ENCODE data around the gene FRMD4B.
A peak's percentile ranks its signal among the peaks of the same experiment; 100 is the strongest.

The FRMD4B gene

GRCh38 chr3:69385723-69386555, at the start of gene FRMD4B:
Gene FRMD4B, minus strand, starts transcription at chr3:69386088. Its CDS starts 99 bp downstream, at chr3:69385989.
- TF ChIP-seq GATA2 (IDR thresholded peaks at IDR 0.05; ENCODE audit: low read depth, low read length): no peak
- no peak for TF ChIP-seq GATA3 (IDR thresholded peaks at IDR 0.05; ENCODE audit: low read depth, low read length)

- peak; percentile 63 for TF ChIP-seq GATA2 (IDR thresholded peaks at IDR 0.05; ENCODE audit: low read depth, low read length)
- no peak for TF ChIP-seq GATA3 (IDR thresholded peaks at IDR 0.05; ENCODE audit: low read depth, low read length)
These were observed 48.1 kb upstream of the FRMD4B start for GRCh38 chr3:69433969-69434325.

- TF ChIP-seq GATA3 (IDR thresholded peaks at IDR 0.05; ENCODE audit: low read depth, low read length) (no peak), GATA2 (IDR thresholded peaks at IDR 0.05; ENCODE audit: low read depth, low read length) (no peak)
These were observed 47.5 kb upstream of the FRMD4B start for GRCh38 chr3:69433121-69433968.

- TF ChIP-seq GATA2 (IDR thresholded peaks at IDR 0.05; ENCODE audit: low read depth, low read length): no peak
- TF ChIP-seq GATA3 (IDR thresholded peaks at IDR 0.05; ENCODE audit: low read depth, low read length): no peak
These were observed 42.9 kb upstream of the FRMD4B start for GRCh38 chr3:69428657-69429255.

- TF ChIP-seq GATA2 (IDR thresholded peaks at IDR 0.05; ENCODE audit: low read depth, low read length) (no peak), GATA3 (IDR thresholded peaks at IDR 0.05; ENCODE audit: low read depth, low read length) (no peak)
These were observed 41.0 kb upstream of the FRMD4B start for GRCh38 chr3:69426967-69427304.

- TF ChIP-seq GATA2 (IDR thresholded peaks at IDR 0.05; ENCODE audit: low read depth, low read length) (no peak), GATA3 (IDR thresholded peaks at IDR 0.05; ENCODE audit: low read depth, low read length) (no peak)
These were observed 40.5 kb upstream of the FRMD4B start for GRCh38 chr3:69426291-69426966.

GRCh38 chr3:69425249-69425648, 39.4 kb upstream of the FRMD4B start:
- TF ChIP-seq GATA3 (IDR thresholded peaks at IDR 0.05; ENCODE audit: low read depth, low read length) (no peak), GATA2 (IDR thresholded peaks at IDR 0.05; ENCODE audit: low read depth, low read length) (no peak)

- TF ChIP-seq GATA2 (IDR thresholded peaks at IDR 0.05; ENCODE audit: low read depth, low read length) (no peak), GATA3 (IDR thresholded peaks at IDR 0.05; ENCODE audit: low read depth, low read length) (no peak)
These were observed 37.7 kb upstream of the FRMD4B start for GRCh38 chr3:69423463-69424155.

- no peak for TF ChIP-seq GATA2 (IDR thresholded peaks at IDR 0.05; ENCODE audit: low read depth, low read length)
- TF ChIP-seq GATA3 (IDR thresholded peaks at IDR 0.05; ENCODE audit: low read depth, low read length): no peak
These were observed 36.9 kb upstream of the FRMD4B start for GRCh38 chr3:69422751-69423150.

GRCh38 chr3:69420781-69421520, 35.1 kb upstream of the FRMD4B start:
- no peak for TF ChIP-seq GATA3 (IDR thresholded peaks at IDR 0.05; ENCODE audit: low read depth, low read length)
- no peak for TF ChIP-seq GATA2 (IDR thresholded peaks at IDR 0.05; ENCODE audit: low read depth, low read length)

- TF ChIP-seq GATA2 (IDR thresholded peaks at IDR 0.05; ENCODE audit: low read depth, low read length) (no peak), GATA3 (IDR thresholded peaks at IDR 0.05; ENCODE audit: low read depth, low read length) (no peak)
These were observed 33.4 kb upstream of the FRMD4B start for GRCh38 chr3:69419276-69419675.

- TF ChIP-seq GATA3 (IDR thresholded peaks at IDR 0.05; ENCODE audit: low read depth, low read length) (no peak), GATA2 (IDR thresholded peaks at IDR 0.05; ENCODE audit: low read depth, low read length) (no peak)
These were observed 31.7 kb upstream of the FRMD4B start for GRCh38 chr3:69417541-69418078.
